M059J (cell line): Measurements from ENCODE around the gene RALA. TPM values are rescaled to one million over a fixed set of nuclear protein-coding genes. Genes with fewer than 3 reads are reported as not detected.
"Not testable (repeated sequence)": the region's sequence is repeated elsewhere in the genome, so short reads cannot be mapped to it uniquely, and the experiment has no call there.

Source experiments
- DNase-seq: peaks from one replicate; pipeline ENCODE4 v3.0.0-alpha.2; 2012; ENCODE audit warnings: low read depth
- total RNA-seq: library from RNA; depleted of rRNA; stranded (reverse); fragments of >200 nt; shearing (Covaris generic); gene quantifications from 2 replicates; pipeline ENCODE4 v1.2.3, GENCODE V29; 2014

RALA gene
- total RNA-seq, 1 experiment from 2014 or later = 15.1 TPM

DNA sequence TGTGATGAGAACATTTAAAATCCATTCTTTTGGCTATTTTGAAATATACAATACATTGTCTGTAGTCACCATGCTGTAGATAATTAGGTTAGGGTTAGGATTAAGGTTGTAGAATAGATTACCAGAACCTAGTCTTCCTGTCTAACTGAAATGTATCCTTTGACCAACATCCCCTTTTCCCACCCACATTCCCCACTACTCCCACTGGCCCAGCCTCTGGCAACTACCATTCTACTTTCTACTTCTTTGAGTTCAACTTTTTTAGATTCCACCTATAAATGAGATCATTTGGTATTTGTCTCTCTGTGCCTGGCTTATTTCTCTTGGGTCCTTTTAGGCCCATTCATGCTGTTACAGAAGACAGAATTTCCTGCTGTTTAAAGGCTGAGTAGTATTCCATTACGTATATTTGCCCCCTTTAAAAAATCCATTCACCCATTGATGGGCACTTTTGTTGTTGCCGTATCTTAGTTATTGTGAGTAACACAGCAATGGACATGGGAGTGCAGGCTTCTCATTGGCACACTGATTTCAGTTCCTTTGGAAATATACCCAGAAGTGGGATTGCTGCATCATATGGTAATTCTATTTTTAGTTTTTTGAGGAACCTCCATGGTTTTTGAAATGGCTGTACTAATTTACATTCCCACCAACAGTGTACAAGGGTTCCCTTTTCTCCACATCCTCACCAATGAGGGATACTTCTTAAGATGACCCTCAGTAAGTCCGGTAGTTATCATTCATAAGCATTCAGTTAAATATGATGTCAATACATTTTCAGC is 104.0 kb downstream of the RALA start:
- no peak for DNase-seq

DNA sequence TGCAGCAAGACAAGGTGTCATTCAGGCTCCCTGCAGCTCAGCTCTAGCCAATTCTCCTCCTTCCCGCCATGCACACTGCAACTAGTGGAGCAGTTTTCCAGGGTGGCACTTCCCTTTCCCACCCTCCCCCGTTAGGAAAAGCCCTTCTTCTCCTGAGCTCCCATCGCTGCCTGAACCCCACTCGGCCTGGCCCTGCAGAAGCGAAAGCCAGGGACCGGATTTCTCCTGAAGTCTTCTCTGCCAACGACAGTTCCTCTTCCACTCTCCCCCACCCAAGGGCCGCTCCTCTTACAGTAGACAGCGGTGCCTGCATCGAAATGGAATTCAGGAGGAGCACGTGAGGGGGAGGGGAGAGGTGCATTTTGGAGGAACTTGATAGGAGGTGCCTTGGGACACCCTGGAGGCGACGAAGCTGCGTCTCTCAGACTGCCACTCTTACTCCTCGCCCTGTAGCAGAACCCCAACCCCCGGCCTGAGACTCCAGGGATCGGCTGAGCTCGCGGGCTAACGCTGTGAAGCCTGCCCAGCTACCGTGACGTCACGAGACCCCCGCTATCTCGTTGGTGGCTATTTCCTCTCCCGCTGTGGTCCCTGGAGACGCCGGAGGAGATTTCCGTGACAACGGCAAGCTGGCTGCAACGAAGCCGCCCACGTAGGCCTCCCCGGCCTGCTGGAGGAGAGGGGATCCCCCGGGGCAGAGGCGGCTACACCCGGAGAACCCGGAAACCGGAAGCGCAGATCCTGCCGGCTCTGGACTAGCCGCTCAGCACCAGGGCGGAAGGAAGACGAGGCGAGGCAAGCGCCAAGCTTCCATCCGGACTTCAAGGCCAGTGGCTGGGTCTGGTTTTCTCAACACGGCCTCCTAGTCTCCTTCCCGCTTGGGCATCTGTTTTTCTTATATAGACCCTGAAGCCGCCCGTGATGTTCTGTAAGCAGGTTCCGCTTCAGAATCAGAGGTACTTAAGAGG is 109.7 kb downstream of the RALA start:
- DNase-seq = peak; percentile 98

DNA sequence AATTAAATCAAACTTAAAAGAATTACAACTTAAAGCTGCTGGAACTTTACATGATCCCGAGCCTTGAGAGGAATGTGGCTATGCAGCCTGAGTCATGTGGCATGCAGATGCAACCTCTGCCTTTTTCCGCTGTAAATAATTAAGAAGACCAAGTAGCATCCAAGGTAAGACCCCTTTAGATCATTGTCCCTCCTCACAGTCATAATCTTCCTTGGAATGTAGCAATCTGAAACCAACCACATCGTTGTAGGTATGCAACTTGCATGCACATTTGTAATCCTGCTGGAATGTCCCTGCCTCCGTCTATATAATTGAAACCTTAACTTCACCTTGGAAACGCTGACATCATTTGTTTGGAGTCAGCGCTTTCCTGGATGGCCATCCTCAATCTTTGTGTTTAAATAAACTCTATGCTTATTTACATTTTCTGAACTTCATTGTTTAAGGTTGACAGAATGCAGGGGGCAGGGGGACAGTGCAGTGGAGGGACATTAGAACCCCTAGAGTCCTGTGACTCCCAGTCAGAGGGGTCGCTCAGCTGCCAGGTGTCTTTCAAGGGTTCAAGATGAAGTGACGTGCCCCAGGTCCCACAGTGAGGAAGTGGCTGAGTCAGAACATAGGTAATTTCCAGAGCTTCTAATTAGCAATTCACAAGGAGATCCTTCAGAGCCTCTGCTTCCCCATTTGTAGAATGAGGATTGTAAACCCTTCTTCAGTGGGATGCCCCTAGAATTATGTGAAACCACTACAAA is 110.7 kb downstream of the RALA start:
- peak; percentile 94 for DNase-seq

DNA sequence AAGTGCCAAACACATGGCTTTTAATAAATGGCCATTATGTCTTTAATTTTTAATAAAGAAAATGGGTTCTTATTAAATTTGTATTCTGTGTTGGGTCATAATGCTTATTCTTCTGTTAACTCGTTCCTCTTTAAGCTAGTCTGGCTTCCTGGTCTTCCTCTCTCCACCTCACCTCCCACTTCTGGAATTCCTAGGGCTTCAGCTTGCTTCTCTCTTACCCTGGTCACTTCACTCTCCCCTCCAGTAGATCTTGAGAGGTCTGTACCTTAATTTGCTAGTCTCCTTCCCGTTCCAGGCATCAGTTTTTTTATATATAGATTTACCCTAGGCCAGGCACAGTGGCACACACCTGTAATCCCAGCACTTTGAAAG is 111.2 kb downstream of the RALA start:
- peak; percentile 34 for DNase-seq

- DNase-seq = peak; percentile 74
Observed at GRCh38 chr7:39735903-39736302, 112.5 kb downstream of the RALA start.

DNA sequence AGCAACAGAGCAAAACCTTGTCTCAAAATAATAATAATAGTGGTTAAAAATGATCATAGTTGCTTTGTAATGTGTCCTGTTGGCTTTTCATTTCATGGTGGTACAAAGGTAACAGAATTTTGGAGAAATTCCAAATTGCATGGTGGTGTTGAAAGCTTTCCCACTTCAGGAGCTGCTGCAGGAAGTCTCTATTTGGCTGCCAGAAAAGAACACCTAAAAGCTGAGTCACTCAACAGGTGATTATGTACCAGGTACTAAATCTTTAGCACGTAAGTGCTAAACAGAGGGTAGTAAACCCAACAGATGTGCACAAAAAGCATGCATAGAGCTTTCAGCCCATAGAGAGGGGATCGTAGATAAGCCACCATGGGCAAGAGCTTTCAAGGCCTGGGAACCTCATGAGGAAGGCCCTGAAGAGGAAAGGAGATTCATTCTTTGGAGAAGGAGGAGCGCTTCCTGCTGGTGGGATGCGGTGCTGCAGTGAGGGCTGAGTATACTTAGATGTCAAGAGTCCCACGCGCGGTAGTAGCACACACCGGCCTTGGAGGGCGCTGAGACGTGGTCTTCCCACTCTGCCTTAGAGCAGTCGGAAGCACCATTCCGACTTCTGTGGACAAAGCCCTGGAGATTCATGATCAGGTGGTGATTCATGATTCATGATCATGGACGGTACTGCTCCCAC is 118.7 kb downstream of the RALA start:
- DNase-seq = peak; percentile 41

DNA sequence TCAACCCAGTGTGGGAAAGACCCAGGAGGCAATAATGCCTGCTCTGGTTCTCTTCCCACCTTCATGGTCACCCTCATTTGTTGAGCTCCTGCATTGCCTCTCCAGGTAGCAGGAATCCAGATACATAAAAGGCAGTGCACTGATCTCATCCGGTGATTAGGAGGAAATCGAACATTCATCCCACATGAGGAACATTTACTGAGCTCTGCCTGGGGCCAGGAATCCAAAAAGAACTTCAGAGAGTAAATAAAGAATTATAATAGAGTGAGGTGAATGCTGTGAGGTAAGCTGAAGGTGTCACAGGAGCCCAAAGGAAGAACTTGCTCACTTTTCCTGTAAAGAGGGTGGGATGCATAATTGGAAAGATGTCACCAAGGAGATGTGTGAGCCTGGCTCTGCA is 121.2 kb downstream of the RALA start:
- DNase-seq = no peak

DNA sequence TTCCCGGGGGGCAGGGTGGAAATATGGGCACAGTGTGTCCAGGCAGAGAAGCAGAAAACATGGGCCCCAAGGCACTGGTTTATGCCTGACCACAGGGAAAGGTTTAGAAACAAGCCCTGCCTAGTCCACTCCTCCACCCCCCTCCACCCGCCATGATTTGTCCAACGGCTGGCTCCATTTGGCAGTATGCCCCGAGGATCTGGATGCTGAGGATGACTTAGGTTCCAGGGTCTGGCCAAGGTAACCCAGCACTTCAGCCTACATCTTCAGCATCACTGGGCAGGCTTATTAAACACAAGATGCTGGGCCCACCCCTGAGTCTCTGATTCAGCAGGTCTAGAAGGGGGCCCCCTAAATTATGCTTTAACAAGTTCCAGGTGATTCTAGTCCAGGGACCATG is 121.9 kb downstream of the RALA start:
- peak; percentile 68 for DNase-seq

- DNase-seq = peak; percentile 85
Observed at GRCh38 chr7:39746103-39746819, 122.9 kb downstream of the RALA start.

DNA sequence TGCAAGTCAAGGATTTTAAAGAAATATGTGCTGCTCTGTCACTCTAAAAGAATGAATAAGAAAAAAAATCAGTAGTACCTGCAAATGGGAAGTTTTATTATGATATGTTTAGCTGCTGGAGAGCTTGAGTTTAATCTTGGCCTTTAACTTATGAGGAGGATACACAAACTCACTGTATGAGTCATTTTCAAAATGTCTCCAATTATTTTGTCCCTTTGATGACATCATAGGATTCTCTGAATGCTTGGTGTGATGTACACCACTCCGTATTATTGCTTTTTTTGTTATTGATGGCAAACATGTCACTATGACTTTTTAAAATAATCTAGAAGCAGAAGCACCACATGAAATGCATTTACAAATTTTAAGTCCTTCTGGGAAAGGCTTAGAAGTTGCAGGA is 125.8 kb downstream of the RALA start:
- peak; percentile 82 for DNase-seq

- DNase-seq = no peak
Observed at GRCh38 chr7:39749717-39750116, 126.3 kb downstream of the RALA start.

DNA sequence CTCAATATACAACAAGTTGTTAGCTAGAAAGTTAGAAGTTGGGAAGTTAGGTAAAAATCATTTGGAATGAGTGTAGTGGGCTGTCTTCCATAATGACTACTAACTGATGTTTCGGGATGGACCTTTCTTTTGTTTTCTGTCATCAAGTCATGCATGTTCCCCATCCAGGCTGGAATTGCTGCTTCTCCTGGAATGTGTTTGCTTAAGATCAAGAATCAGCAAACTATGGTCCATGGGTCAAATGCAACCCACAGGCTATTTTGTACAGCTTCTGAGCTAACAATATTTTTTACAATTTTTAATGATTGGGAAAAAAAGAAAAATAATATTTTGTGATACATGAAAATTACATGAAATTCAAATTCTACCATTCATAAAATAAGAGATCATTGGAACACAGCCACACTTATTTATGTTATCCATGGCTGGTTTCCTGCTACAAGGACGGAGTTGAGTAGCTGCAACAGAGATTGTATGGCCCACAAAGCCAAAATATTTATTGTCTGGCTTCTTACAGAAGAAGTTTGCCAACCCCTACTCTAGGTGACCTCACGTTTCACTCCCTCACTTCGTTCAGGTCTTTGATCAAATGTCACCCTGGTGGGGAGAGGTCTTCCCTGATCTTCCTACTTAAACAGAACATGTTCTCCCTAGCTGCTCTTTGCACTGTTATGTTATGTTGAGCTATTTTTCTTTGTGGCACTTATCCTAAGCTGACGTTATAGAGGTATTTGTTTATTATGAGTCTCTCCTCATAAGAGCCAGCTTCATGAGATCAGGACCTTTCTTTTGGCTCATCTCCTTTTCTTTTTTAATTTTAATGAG is 127.1 kb downstream of the RALA start:
- DNase-seq = no peak

- DNase-seq = not testable (repeated sequence)
Observed at GRCh38 chr7:39753237-39753636, 129.9 kb downstream of the RALA start.

GRCh38 chr7:39753823-39754325 is 130.5 kb downstream of the RALA start:
- no peak for DNase-seq

GRCh38 chr7:39754326-39755120 is 131.2 kb downstream of the RALA start:
- DNase-seq = peak; percentile 85

GRCh38 chr7:39757604-39758003 is 134.2 kb downstream of the RALA start:
- no peak for DNase-seq
